ENCODE data around the gene CDC6.
A peak's percentile ranks its signal among the peaks of the same experiment; 100 is the strongest.

The CDC6 gene

DNA sequence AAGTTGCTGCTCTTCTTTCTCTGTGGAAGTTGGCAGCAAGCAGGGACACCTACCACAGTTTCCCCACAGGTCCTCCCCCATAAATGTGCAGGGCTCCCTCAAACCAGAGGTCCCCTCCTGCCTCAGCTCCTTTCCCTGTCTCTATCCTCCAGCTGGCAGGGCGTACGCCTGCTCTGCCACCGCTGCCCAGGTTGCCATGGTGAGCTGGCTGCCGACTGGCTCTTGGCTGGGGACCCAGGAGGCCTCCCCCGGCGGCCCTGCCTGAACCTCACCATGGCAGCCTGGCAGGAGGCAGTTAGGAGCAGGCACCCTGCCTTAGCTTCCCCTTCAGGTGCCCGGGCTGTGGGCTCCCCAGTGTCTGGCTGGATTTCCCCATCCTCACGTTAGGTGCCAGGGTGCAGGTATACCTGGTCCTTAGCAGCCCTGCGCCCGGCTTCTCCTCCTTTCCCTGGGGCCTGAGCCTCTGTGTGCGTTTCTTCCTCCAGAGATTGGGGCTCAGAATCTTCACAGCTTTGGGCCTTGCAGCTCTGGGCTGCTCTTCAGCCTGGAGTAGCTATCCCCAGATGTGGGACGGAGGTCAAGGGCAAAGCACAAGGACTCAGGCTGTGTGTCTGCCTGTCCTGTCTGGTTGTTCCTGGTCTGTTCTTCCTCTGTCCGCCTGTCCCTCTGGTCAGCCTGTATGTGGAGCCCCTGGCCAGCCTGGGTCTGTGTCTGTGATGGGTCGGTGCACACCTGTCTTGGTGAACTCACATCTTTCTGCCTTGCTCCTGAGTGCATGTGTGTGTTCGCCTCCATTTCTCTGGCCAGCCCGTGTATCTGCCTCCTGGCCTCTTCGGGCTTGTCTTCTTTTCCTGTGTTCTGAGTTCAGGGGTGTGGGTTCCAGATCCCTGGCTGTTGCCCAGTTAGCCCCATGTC is 61.1 kb downstream of the CDC6 start:
- H3K18ac ChIP-seq (ENCODE audit: low read depth in 1 of 2, low read length in 2 of 2): peak overlapping the region in 1 of 2 experiments; percentile 76
- peak overlapping the region; percentile 43 for H3K9ac ChIP-seq (ENCODE audit: low read length)
- H2BK12ac ChIP-seq (ENCODE audit: low read length in 2 of 2): peak overlapping the region in 1 of 2 experiments; percentile 25
- no peaks in the 10 kb centered on the region for H3K27me3 ChIP-seq (ENCODE audit: control insufficient read depth in 1 of 2, insufficient read depth in 1 of 2, low read length in 2 of 2)
- H2AK5ac ChIP-seq (ENCODE audit: low read length, severe bottlenecking): no peak overlapping the region
- no peak overlapping the region for H2BK15ac ChIP-seq (ENCODE audit: low read depth, poor library complexity, severe bottlenecking)
- 93% methylated on average over 17 of the region's 17 CpGs for WGBS
- H2BK120ac ChIP-seq (ENCODE audit: low read depth, low read length): no peak overlapping the region
- H4K8ac ChIP-seq (ENCODE audit: low read length): no peak overlapping the region
- H3K79me1 ChIP-seq (replicated peaks; ENCODE audit: low read length, poor library complexity, severe bottlenecking): peaks cover 52% of the 10 kb centered on the region
- no peaks in the 10 kb centered on the region for H3K9me3 ChIP-seq (ENCODE audit: control insufficient read depth, low read length)
- H3K23ac ChIP-seq (ENCODE audit: low read length in 2 of 2): no peak overlapping the region
- H3K4me3 ChIP-seq (ENCODE audit: insufficient read depth in 1 of 2, low read depth in 1 of 2, low read length in 2 of 2): no peak overlapping the region
- no peak overlapping the region for H3K14ac ChIP-seq (ENCODE audit: low read length in 2 of 2)
- H4K91ac ChIP-seq (ENCODE audit: low read length): peak overlapping the region; percentile 6
- peak overlapping the region; percentile 5 to 40 for H3K4ac ChIP-seq (ENCODE audit: low read depth in 1 of 2, low read length in 2 of 2)
- H3K36me3 ChIP-seq (ENCODE audit: control insufficient read depth in 1 of 2, insufficient read depth in 2 of 2, low read depth in 1 of 2, low read length in 2 of 2): peaks cover 45 to 66% of the 10 kb centered on the region in 2 experiments
- no peak overlapping the region for H3K4me2 ChIP-seq (ENCODE audit: low read length, poor library complexity, severe bottlenecking)
- no peak overlapping the region for H2BK5ac ChIP-seq (ENCODE audit: low read depth, low read length, poor library complexity, severe bottlenecking)
- H3K27ac ChIP-seq (ENCODE audit: low read length, poor library complexity, severe bottlenecking): no peak overlapping the region
- peaks cover 58% of the 10 kb centered on the region for H3K4me1 ChIP-seq (ENCODE audit: control insufficient read depth, insufficient read depth, low read depth, low read length)
- DNase-seq: no peak
- H2AFZ ChIP-seq (ENCODE audit: low read depth, low read length): no peak overlapping the region

DNA sequence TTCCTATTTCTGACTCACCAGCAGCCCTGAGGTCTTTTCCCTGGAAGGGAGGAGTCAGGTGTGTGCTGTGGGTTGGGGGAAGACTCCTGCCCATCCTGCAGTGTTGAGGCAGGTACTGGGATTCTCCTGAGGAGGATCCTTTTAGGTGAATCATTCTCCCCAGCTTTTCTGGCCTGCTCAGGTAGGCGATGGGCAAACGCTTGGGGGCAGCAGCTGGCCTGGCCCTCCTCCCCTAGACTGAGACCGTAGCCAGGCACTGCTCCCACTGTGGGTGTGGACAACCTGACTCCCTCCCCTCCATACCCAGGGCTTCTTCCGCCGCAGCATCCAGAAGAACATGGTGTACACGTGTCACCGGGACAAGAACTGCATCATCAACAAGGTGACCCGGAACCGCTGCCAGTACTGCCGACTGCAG is 61.8 kb downstream of the CDC6 start:
- no peak overlapping the region for H3K4me2 ChIP-seq (ENCODE audit: low read length, poor library complexity, severe bottlenecking)
- no peak overlapping the region for H2AFZ ChIP-seq (ENCODE audit: low read depth, low read length)
- H3K4me3 ChIP-seq (ENCODE audit: insufficient read depth in 1 of 2, low read depth in 1 of 2, low read length in 2 of 2): no peak overlapping the region
- H3K4ac ChIP-seq (ENCODE audit: low read depth in 1 of 2, low read length in 2 of 2): no peak overlapping the region
- no peak overlapping the region for H2BK15ac ChIP-seq (ENCODE audit: low read depth, poor library complexity, severe bottlenecking)
- H3K27ac ChIP-seq (ENCODE audit: low read length, poor library complexity, severe bottlenecking): no peak overlapping the region
- peaks cover 51 to 72% of the 10 kb centered on the region in 2 experiments for H3K36me3 ChIP-seq (ENCODE audit: control insufficient read depth in 1 of 2, insufficient read depth in 2 of 2, low read depth in 1 of 2, low read length in 2 of 2)
- peak overlapping the region; percentile 12 for H3K9ac ChIP-seq (ENCODE audit: low read length)
- no peak overlapping the region for H2BK120ac ChIP-seq (ENCODE audit: low read depth, low read length)
- H2BK12ac ChIP-seq (ENCODE audit: low read length in 2 of 2): peak overlapping the region in 1 of 2 experiments; percentile 24
- no peaks in the 10 kb centered on the region for H3K9me3 ChIP-seq (ENCODE audit: control insufficient read depth, low read length)
- 88% methylated on average over 10 of the region's 10 CpGs for WGBS
- H3K23ac ChIP-seq (ENCODE audit: low read length in 2 of 2): no peak overlapping the region
- no peak overlapping the region for H4K8ac ChIP-seq (ENCODE audit: low read length)
- peaks cover 51% of the 10 kb centered on the region for H3K4me1 ChIP-seq (ENCODE audit: control insufficient read depth, insufficient read depth, low read depth, low read length)
- H3K14ac ChIP-seq (ENCODE audit: low read length in 2 of 2): peak overlapping the region in 1 of 2 experiments; percentile 82
- no peak overlapping the region for H2AK5ac ChIP-seq (ENCODE audit: low read length, severe bottlenecking)
- no peaks in the 10 kb centered on the region for H3K27me3 ChIP-seq (ENCODE audit: control insufficient read depth in 1 of 2, insufficient read depth in 1 of 2, low read length in 2 of 2)
- no peak overlapping the region for H2BK5ac ChIP-seq (ENCODE audit: low read depth, low read length, poor library complexity, severe bottlenecking)
- peaks cover 49% of the 10 kb centered on the region for H3K79me1 ChIP-seq (replicated peaks; ENCODE audit: low read length, poor library complexity, severe bottlenecking)
- no peak for DNase-seq
- peak overlapping the region in 1 of 2 experiments; percentile 63 for H3K18ac ChIP-seq (ENCODE audit: low read depth in 1 of 2, low read length in 2 of 2)
- H4K91ac ChIP-seq (ENCODE audit: low read length): no peak overlapping the region

DNA sequence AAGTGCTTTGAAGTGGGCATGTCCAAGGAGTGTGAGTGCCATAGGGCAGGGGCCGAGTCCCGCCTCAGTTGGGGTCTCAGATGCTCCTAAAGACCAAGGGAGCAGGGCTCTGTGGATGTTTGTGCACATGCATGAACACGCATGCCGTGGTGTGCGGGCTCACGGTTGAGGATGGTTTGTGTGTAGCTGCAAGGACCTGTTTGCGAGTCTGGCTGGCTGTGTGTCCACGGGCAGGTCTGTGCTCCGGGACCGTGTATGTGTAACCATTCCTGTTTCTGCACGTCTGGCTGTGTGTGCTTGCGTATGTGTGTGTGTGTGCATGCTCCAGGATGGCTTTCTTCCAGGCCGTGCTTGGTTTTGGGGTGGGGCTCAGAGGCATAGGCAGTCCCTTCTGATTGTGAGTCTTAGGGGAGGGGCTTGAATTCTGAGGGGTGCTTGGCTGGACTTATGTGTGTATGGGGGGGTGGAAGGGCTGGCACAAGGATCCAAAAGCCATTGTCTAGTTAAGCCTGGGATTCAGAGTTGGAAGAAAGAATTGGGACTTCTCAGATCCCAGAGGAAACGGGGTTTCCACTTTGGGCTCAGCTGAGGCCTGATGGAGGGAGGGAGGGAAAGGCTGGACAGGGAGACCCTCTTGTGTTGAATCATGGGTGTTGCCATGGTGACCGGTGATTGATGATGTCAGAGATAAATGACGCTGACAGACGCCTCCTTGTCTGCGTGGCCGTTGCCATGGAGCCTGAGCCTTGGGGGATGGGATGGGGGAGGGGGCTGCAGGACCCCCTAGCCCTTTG is 62.4 kb downstream of the CDC6 start:
- Histone ChIP-seq H2BK120ac (ENCODE audit: low read depth, low read length) (no peak overlapping the region), H3K4me2 (ENCODE audit: low read length, poor library complexity, severe bottlenecking) (no peak overlapping the region), H3K14ac (ENCODE audit: low read length in 2 of 2) (peak overlapping the region in 1 of 2 experiments; percentile 82), H2BK15ac (ENCODE audit: low read depth, poor library complexity, severe bottlenecking) (no peak overlapping the region), H4K91ac (ENCODE audit: low read length) (no peak overlapping the region), H2BK5ac (ENCODE audit: low read depth, low read length, poor library complexity, severe bottlenecking) (no peak overlapping the region), H3K27ac (ENCODE audit: low read length, poor library complexity, severe bottlenecking) (no peak overlapping the region), H3K27me3 (ENCODE audit: control insufficient read depth in 1 of 2, insufficient read depth in 1 of 2, low read length in 2 of 2) (no peaks in the 10 kb centered on the region), H2AK5ac (ENCODE audit: low read length, severe bottlenecking) (no peak overlapping the region), H3K9ac (ENCODE audit: low read length) (peak overlapping the region; percentile 38), H3K23ac (ENCODE audit: low read length in 2 of 2) (no peak overlapping the region), H3K9me3 (ENCODE audit: control insufficient read depth, low read length) (no peaks in the 10 kb centered on the region), H2AFZ (ENCODE audit: low read depth, low read length) (no peak overlapping the region), H3K4ac (ENCODE audit: low read depth in 1 of 2, low read length in 2 of 2) (no peak overlapping the region), H3K4me1 (ENCODE audit: control insufficient read depth, insufficient read depth, low read depth, low read length) (peaks cover 45% of the 10 kb centered on the region), H2BK12ac (ENCODE audit: low read length in 2 of 2) (peak overlapping the region in 1 of 2 experiments; percentile 24), H3K4me3 (ENCODE audit: insufficient read depth in 1 of 2, low read depth in 1 of 2, low read length in 2 of 2) (no peak overlapping the region), H3K79me1 (replicated peaks; ENCODE audit: low read length, poor library complexity, severe bottlenecking) (peaks cover 46% of the 10 kb centered on the region), H3K36me3 (ENCODE audit: control insufficient read depth in 1 of 2, insufficient read depth in 2 of 2, low read depth in 1 of 2, low read length in 2 of 2) (peaks cover 55 to 78% of the 10 kb centered on the region in 2 experiments), H4K8ac (ENCODE audit: low read length) (peak overlapping the region; percentile 27), H3K18ac (ENCODE audit: low read depth in 1 of 2, low read length in 2 of 2) (peak overlapping the region; percentile 3 to 68)
- peak; percentile 77 for DNase-seq
- WGBS: 58% methylated on average over 19 of the region's 19 CpGs

All from mesenchymal stem cell (in vitro differentiated cells and primary cell).